HTR-8/SVneo (cell line): ENCODE data around the gene DLST.
A peak's percentile ranks its signal among the peaks of the same experiment; 100 is the strongest.

Source experiments
- DNase-seq: peaks from one replicate; pipeline ENCODE4 v3.0.0; 2011; ENCODE audit warnings: low spot score, mixed read lengths; ENCODE audit not compliant: insufficient read length
- FAIRE-seq: peaks from 2 replicates; lab custom pipeline; 2011; peaks lifted over from hg19 to GRCh38; lab: Jason Lieb, UNC

Gene DLST

GRCh38 chr14:74891870-74892269 lies 10.2 kb downstream of the DLST start:
- FAIRE-seq (peak; percentile 33), DNase-seq (no peak)

- DNase-seq (no peak), FAIRE-seq (peak; percentile 69)
Measured at GRCh38 chr14:74892745-74893144, 11.0 kb downstream of the DLST start.

- DNase-seq (no peak), FAIRE-seq (peak; percentile 51)
Measured at GRCh38 chr14:74893614-74894091, 11.9 kb downstream of the DLST start.

- no peak for DNase-seq
- FAIRE-seq = no peak
Measured at GRCh38 chr14:74896400-74896799, 14.7 kb downstream of the DLST start.

GRCh38 chr14:74897642-74898041 lies 15.9 kb downstream of the DLST start:
- FAIRE-seq (peak; percentile 92), DNase-seq (no peak)

GRCh38 chr14:74898083-74898482 lies 16.4 kb downstream of the DLST start:
- FAIRE-seq (no peak), DNase-seq (no peak)

- peak; percentile 81 for FAIRE-seq
- no peak for DNase-seq
Measured at GRCh38 chr14:74898694-74899093, 17.0 kb downstream of the DLST start.

- no peak for DNase-seq
- FAIRE-seq = peak; percentile 79
Measured at GRCh38 chr14:74902941-74903705, 21.4 kb downstream of the DLST start.

GRCh38 chr14:74904635-74905503 lies 23.2 kb downstream of the DLST start:
- no peak for DNase-seq
- peak; percentile 89 for FAIRE-seq

GRCh38 chr14:74905595-74906142 lies 24.0 kb downstream of the DLST start:
- peak; percentile 99 for FAIRE-seq
- DNase-seq = peak; percentile 91

- DNase-seq (no peak), FAIRE-seq (no peak)
Measured at GRCh38 chr14:74906925-74907521, 25.3 kb downstream of the DLST start.

GRCh38 chr14:74907744-74908143 lies 26.0 kb downstream of the DLST start:
- FAIRE-seq (peak; percentile 23), DNase-seq (no peak)

- DNase-seq = no peak
- peak; percentile 38 for FAIRE-seq
Measured at GRCh38 chr14:74908861-74909341, 27.2 kb downstream of the DLST start.

GRCh38 chr14:74909501-74909900 lies 27.8 kb downstream of the DLST start:
- no peak for FAIRE-seq
- DNase-seq = no peak

GRCh38 chr14:74909911-74910310 lies 28.2 kb downstream of the DLST start:
- no peak for FAIRE-seq
- no peak for DNase-seq

GRCh38 chr14:74910556-74910955 lies 28.8 kb downstream of the DLST start:
- peak; percentile 73 for FAIRE-seq
- DNase-seq = no peak

GRCh38 chr14:74911221-74911620 lies 29.5 kb downstream of the DLST start:
- DNase-seq (no peak), FAIRE-seq (peak; percentile 92)

GRCh38 chr14:74911704-74912103 lies 30.0 kb downstream of the DLST start:
- DNase-seq = no peak
- FAIRE-seq = peak; percentile 16

- DNase-seq (no peak), FAIRE-seq (peak; percentile 74)
Measured at GRCh38 chr14:74912111-74912510, 30.4 kb downstream of the DLST start.

- FAIRE-seq = no peak
- DNase-seq = no peak
Measured at GRCh38 chr14:74912801-74913200, 31.1 kb downstream of the DLST start.
